ENCODE measurements around the gene RPA4.
A peak's percentile ranks its signal among the peaks of the same experiment; 100 is the strongest.

The RPA4 gene

DNA sequence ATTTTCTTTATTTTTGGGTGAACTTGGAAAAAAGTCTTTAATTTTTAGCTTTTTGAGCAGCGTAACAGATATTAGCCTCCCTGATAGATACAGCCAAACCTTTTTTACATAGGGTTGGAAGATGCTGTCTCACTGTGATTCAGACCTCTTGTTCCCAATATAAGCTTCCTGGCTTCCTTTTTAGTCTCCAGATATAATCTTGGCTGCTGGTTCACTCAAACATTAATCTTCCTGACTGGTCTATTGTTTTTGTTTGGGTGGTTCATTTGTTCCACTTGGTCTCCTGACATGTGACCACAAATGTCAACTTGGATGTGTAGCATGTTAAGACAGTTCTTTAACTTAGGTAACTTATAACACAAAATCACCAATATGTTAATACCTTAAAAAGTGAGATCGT, 23.0 kb downstream of the RPA4 start:
- WGBS (ENCODE audit: insufficient coverage): 50% methylated on average over 1 of the region's 2 CpGs
- no peak overlapping the region for H3K27ac ChIP-seq (ENCODE audit: insufficient read depth in 1 of 2, low read depth in 1 of 2, low read length in 2 of 2, poor library complexity in 1 of 2, severe bottlenecking in 2 of 2)
- H3K9me3 ChIP-seq (ENCODE audit: control extremely low read depth in 1 of 5, control insufficient read depth in 4 of 5, insufficient read depth in 2 of 5, low read depth in 1 of 5, low read length in 4 of 5): no peaks in the 10 kb centered on the region
- peak in 2 of 3 donors; percentile 3 to 6 for DNase-seq
- ChIA-PET CTCF (no interaction called here), POLR2A (no interaction called here)
- H3K36me3 ChIP-seq (ENCODE audit: control insufficient read depth in 4 of 4, insufficient read depth in 4 of 4, low read length in 3 of 4): no peaks in the 10 kb centered on the region
- H3K27me3 ChIP-seq (replicated peaks in 2 of 5; ENCODE audit: control insufficient read depth in 4 of 5, insufficient read depth in 5 of 5, low read length in 4 of 5): no peaks in the 10 kb centered on the region
- peaks cover 0 to 4% (median 0%) of the 10 kb centered on the region in 4 experiments for H3K4me1 ChIP-seq (ENCODE audit: control extremely low read depth in 1 of 4, control insufficient read depth in 4 of 4, insufficient read depth in 4 of 4, low read length in 3 of 4)
- no peak overlapping the region for H3K4me3 ChIP-seq (ENCODE audit: control insufficient read depth in 1 of 7, extremely low read depth in 1 of 7, insufficient read depth in 4 of 7, low read depth in 2 of 7, low read length in 6 of 7)

DNA sequence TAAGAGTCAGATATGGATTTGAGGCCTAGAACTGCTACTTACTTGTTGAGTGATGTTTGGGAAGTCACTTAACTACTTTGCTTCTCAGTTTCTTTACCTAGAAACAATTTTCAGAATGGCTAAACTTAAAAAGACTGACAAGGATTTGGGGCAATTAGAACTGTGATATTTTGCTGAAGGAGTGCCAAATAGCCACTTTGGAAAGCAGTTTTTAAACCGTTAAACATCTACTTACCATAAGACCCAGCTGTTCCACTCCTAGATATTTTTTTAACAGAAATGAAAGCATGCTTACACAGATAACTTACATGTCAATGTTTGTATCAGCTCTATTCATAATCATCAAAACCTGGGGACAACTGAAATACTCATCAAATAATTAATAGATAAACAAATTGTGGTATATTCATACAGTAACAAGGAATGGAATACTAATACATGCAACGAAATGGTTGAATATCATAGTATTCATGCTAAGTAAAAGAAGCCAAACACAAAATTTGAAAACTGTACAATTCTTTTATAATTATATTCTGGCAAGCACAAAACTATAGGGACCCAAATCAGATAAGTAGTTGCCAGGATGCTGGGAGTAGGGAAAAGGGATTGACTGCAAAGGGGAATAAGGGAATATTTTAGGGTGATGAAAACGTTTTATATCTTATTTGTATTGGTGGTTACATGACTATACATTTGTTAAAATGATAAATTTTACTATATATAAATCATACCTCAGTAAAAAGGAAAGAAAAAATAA, 24.0 kb downstream of the RPA4 start:
- WGBS (ENCODE audit: insufficient coverage): no CpG with 5 or more reads among the region's 3 CpGs
- H3K27me3 ChIP-seq (replicated peaks in 2 of 5; ENCODE audit: control insufficient read depth in 4 of 5, insufficient read depth in 5 of 5, low read length in 4 of 5): no peaks in the 10 kb centered on the region
- CTCF ChIA-PET: no interaction called here

DNA sequence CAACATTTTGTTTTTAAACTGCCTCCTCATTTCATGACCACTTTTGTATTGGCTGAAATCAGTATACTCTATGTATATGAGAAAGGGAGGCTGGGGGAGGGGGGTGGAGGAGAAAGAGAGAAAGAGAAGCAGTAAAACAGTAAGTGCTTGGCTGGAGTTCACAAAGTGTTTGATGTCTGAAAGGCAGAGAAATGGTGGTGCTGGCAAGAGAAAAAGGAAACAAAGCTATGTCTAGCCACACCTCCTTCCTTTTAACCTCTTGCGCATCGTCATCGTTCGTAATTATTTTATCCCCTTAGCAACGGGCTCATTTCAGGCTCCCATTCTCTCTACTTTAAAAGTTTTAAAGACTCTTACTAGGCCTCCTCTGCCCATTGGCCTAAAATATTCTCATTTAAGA, 25.6 kb downstream of the RPA4 start:
- POLR2A ChIA-PET: no interaction called here
- Histone ChIP-seq H3K27ac (ENCODE audit: insufficient read depth in 1 of 2, low read depth in 1 of 2, low read length in 2 of 2, poor library complexity in 1 of 2, severe bottlenecking in 2 of 2) (no peak overlapping the region), H3K9me3 (ENCODE audit: control extremely low read depth in 1 of 5, control insufficient read depth in 4 of 5, insufficient read depth in 2 of 5, low read depth in 1 of 5, low read length in 4 of 5) (no peaks in the 10 kb centered on the region), H3K4me3 (ENCODE audit: control insufficient read depth in 1 of 7, extremely low read depth in 1 of 7, insufficient read depth in 4 of 7, low read depth in 2 of 7, low read length in 6 of 7) (no peak overlapping the region), H3K4me1 (ENCODE audit: control extremely low read depth in 1 of 4, control insufficient read depth in 4 of 4, insufficient read depth in 4 of 4, low read length in 3 of 4) (peaks cover 0 to 4% (median 0%) of the 10 kb centered on the region in 4 experiments), H3K36me3 (ENCODE audit: control insufficient read depth in 4 of 4, insufficient read depth in 4 of 4, low read length in 3 of 4) (no peaks in the 10 kb centered on the region), H3K27me3 (replicated peaks in 2 of 5; ENCODE audit: control insufficient read depth in 4 of 5, insufficient read depth in 5 of 5, low read length in 4 of 5) (no peaks in the 10 kb centered on the region)
- CTCF ChIA-PET: no interaction called here
- WGBS (ENCODE audit: insufficient coverage): 84% methylated on average over 5 of the region's 5 CpGs
- DNase-seq: peak in 1 of 3 donors; percentile 3

More for the DNA sequence above, 24.0 kb downstream of the RPA4 start:
- H3K4me3 ChIP-seq (ENCODE audit: control insufficient read depth in 1 of 7, extremely low read depth in 1 of 7, insufficient read depth in 4 of 7, low read depth in 2 of 7, low read length in 6 of 7): no peak overlapping the region
- H3K4me1 ChIP-seq (ENCODE audit: control extremely low read depth in 1 of 4, control insufficient read depth in 4 of 4, insufficient read depth in 4 of 4, low read length in 3 of 4): peaks cover 0 to 4% (median 0%) of the 10 kb centered on the region in 4 experiments
- no peak overlapping the region for H3K27ac ChIP-seq (ENCODE audit: insufficient read depth in 1 of 2, low read depth in 1 of 2, low read length in 2 of 2, poor library complexity in 1 of 2, severe bottlenecking in 2 of 2)
- H3K9me3 ChIP-seq (ENCODE audit: control extremely low read depth in 1 of 5, control insufficient read depth in 4 of 5, insufficient read depth in 2 of 5, low read depth in 1 of 5, low read length in 4 of 5): no peaks in the 10 kb centered on the region
- POLR2A ChIA-PET: no interaction called here
- DNase-seq: no peak
- H3K36me3 ChIP-seq (ENCODE audit: control insufficient read depth in 4 of 4, insufficient read depth in 4 of 4, low read length in 3 of 4): no peaks in the 10 kb centered on the region

DNA sequence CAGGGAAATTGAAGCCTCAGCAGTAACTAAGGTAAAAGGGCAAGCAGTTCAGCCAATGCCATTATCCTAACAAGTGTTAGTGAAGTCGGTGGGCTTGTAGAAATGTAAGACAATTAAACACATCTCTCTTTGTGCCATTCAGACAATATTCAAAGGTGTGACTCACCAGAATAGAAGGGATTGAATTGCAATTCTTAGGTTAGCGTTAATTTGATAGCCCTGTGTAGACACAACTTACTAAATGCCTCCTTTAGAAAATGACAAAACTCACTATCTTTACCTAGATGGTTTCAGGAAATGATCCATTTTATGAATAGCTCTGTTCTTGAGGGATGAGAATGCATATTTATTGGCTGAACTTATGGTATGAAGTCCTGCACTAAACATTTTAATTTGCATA, 35.2 kb downstream of the RPA4 start:
- ChIA-PET CTCF (no interaction called here), POLR2A (no interaction called here)
- H3K4me3 ChIP-seq (ENCODE audit: control insufficient read depth in 1 of 7, extremely low read depth in 1 of 7, insufficient read depth in 4 of 7, low read depth in 2 of 7, low read length in 6 of 7): no peak overlapping the region
- no peaks in the 10 kb centered on the region for H3K9me3 ChIP-seq (ENCODE audit: control extremely low read depth in 1 of 5, control insufficient read depth in 4 of 5, insufficient read depth in 2 of 5, low read depth in 1 of 5, low read length in 4 of 5)
- peaks cover 0 to 4% (median 0%) of the 10 kb centered on the region in 4 experiments for H3K36me3 ChIP-seq (ENCODE audit: control insufficient read depth in 4 of 4, insufficient read depth in 4 of 4, low read length in 3 of 4)
- no peaks in the 10 kb centered on the region for H3K4me1 ChIP-seq (ENCODE audit: control extremely low read depth in 1 of 4, control insufficient read depth in 4 of 4, insufficient read depth in 4 of 4, low read length in 3 of 4)
- H3K27me3 ChIP-seq (replicated peaks in 2 of 5; ENCODE audit: control insufficient read depth in 4 of 5, insufficient read depth in 5 of 5, low read length in 4 of 5): no peaks in the 10 kb centered on the region
- DNase-seq: no peak
- H3K27ac ChIP-seq (ENCODE audit: insufficient read depth in 1 of 2, low read depth in 1 of 2, low read length in 2 of 2, poor library complexity in 1 of 2, severe bottlenecking in 2 of 2): no peak overlapping the region
- no CpG with 5 or more reads among the region's 2 CpGs for WGBS (ENCODE audit: insufficient coverage)

DNA sequence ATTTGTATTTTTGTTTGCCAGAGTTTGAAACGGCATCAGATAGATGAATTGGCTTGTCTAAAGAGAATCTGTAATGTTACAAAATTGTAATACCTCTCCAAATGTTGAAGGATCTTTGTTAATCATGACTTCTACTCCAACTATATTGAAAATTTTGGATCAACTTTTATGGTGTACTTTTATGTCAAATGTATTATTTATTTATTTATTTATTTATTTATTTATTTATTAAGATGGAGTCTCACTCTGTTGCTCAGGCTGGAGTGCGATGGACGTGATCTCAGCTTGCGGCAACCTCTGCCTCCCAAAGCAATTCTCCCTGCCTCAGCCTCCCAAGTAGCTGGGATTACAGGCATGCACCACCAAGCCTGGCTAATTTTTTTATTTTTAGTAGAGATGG, 36.0 kb downstream of the RPA4 start:
- Histone ChIP-seq H3K4me1 (ENCODE audit: control extremely low read depth in 1 of 4, control insufficient read depth in 4 of 4, insufficient read depth in 4 of 4, low read length in 3 of 4) (no peaks in the 10 kb centered on the region), H3K27ac (ENCODE audit: insufficient read depth in 1 of 2, low read depth in 1 of 2, low read length in 2 of 2, poor library complexity in 1 of 2, severe bottlenecking in 2 of 2) (no peak overlapping the region), H3K4me3 (ENCODE audit: control insufficient read depth in 1 of 7, extremely low read depth in 1 of 7, insufficient read depth in 4 of 7, low read depth in 2 of 7, low read length in 6 of 7) (no peak overlapping the region), H3K36me3 (ENCODE audit: control insufficient read depth in 4 of 4, insufficient read depth in 4 of 4, low read length in 3 of 4) (peaks cover 0 to 4% (median 0%) of the 10 kb centered on the region in 4 experiments), H3K9me3 (ENCODE audit: control extremely low read depth in 1 of 5, control insufficient read depth in 4 of 5, insufficient read depth in 2 of 5, low read depth in 1 of 5, low read length in 4 of 5) (peaks cover 0 to 1% (median 0%) of the 10 kb centered on the region in 5 experiments), H3K27me3 (replicated peaks in 2 of 5; ENCODE audit: control insufficient read depth in 4 of 5, insufficient read depth in 5 of 5, low read length in 4 of 5) (no peaks in the 10 kb centered on the region)
- no CpG with 5 or more reads among the region's 4 CpGs for WGBS (ENCODE audit: insufficient coverage)
- CTCF ChIA-PET: no interaction called here
- DNase-seq: no peak
- POLR2A ChIA-PET: no interaction called here

DNA sequence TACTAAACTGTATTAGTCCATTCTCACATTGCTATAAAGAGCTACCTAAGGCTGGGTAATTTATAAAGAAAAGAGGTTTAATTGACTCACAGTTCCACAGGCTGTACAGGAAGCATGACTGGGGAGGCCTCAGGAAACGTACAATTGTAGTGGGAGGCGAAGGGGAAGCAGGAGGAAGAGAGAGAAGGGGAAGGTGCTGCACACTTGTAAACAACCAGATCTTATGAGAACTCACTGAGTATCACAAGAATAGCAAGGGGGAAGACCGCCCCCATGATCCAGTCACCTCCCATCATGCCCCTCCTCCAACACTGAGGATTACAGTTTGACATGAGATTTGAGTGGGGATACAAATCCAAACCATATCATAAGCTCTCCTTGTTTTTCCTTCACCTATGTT, 40.9 kb downstream of the RPA4 start:
- ChIA-PET CTCF (no interaction called here), POLR2A (no interaction called here)
- Histone ChIP-seq H3K9me3 (ENCODE audit: control extremely low read depth in 1 of 5, control insufficient read depth in 4 of 5, insufficient read depth in 2 of 5, low read depth in 1 of 5, low read length in 4 of 5) (peaks cover 0 to 2% (median 0%) of the 10 kb centered on the region in 5 experiments), H3K4me3 (ENCODE audit: control insufficient read depth in 1 of 7, extremely low read depth in 1 of 7, insufficient read depth in 4 of 7, low read depth in 2 of 7, low read length in 6 of 7) (no peak overlapping the region), H3K27me3 (replicated peaks in 2 of 5; ENCODE audit: control insufficient read depth in 4 of 5, insufficient read depth in 5 of 5, low read length in 4 of 5) (no peaks in the 10 kb centered on the region), H3K27ac (ENCODE audit: insufficient read depth in 1 of 2, low read depth in 1 of 2, low read length in 2 of 2, poor library complexity in 1 of 2, severe bottlenecking in 2 of 2) (no peak overlapping the region), H3K4me1 (ENCODE audit: control extremely low read depth in 1 of 4, control insufficient read depth in 4 of 4, insufficient read depth in 4 of 4, low read length in 3 of 4) (no peaks in the 10 kb centered on the region), H3K36me3 (ENCODE audit: control insufficient read depth in 4 of 4, insufficient read depth in 4 of 4, low read length in 3 of 4) (peaks cover 0 to 4% (median 0%) of the 10 kb centered on the region in 4 experiments)
- 0% methylated on average over 1 of the region's 3 CpGs for WGBS (ENCODE audit: insufficient coverage)
- no peak for DNase-seq

DNA sequence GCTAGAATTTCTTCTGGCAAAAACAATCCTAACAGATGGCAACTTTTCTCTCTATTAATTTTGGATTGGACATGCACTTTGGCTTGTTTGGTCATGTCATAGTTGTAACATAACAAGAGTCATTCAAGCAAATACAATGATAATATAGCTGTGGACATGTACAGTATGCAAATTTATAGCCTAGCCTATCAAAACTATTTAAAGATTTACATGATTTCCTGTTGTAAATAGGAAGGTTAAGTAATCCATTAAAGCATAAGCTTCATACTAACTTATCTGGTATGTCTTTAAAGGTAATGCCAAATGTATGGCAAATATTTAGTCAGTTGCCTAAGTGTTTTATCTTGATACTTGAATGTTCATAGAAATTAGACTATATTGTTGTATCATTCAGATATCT, 45.3 kb downstream of the RPA4 start:
- ChIA-PET CTCF (no interaction called here), POLR2A (no interaction called here)
- Histone ChIP-seq H3K9me3 (ENCODE audit: control extremely low read depth in 1 of 5, control insufficient read depth in 4 of 5, insufficient read depth in 2 of 5, low read depth in 1 of 5, low read length in 4 of 5) (peaks cover 0 to 2% (median 0%) of the 10 kb centered on the region in 5 experiments), H3K27ac (ENCODE audit: insufficient read depth in 1 of 2, low read depth in 1 of 2, low read length in 2 of 2, poor library complexity in 1 of 2, severe bottlenecking in 2 of 2) (no peak overlapping the region), H3K27me3 (replicated peaks in 2 of 5; ENCODE audit: control insufficient read depth in 4 of 5, insufficient read depth in 5 of 5, low read length in 4 of 5) (no peaks in the 10 kb centered on the region), H3K36me3 (ENCODE audit: control insufficient read depth in 4 of 4, insufficient read depth in 4 of 4, low read length in 3 of 4) (no peaks in the 10 kb centered on the region), H3K4me1 (ENCODE audit: control extremely low read depth in 1 of 4, control insufficient read depth in 4 of 4, insufficient read depth in 4 of 4, low read length in 3 of 4) (no peaks in the 10 kb centered on the region), H3K4me3 (ENCODE audit: control insufficient read depth in 1 of 7, extremely low read depth in 1 of 7, insufficient read depth in 4 of 7, low read depth in 2 of 7, low read length in 6 of 7) (no peak overlapping the region)
- DNase-seq: no peak

Measured in common myeloid progenitor, CD34-positive (primary cell).